Measurements from ENCODE around the gene DCAF4L1.

DNA sequence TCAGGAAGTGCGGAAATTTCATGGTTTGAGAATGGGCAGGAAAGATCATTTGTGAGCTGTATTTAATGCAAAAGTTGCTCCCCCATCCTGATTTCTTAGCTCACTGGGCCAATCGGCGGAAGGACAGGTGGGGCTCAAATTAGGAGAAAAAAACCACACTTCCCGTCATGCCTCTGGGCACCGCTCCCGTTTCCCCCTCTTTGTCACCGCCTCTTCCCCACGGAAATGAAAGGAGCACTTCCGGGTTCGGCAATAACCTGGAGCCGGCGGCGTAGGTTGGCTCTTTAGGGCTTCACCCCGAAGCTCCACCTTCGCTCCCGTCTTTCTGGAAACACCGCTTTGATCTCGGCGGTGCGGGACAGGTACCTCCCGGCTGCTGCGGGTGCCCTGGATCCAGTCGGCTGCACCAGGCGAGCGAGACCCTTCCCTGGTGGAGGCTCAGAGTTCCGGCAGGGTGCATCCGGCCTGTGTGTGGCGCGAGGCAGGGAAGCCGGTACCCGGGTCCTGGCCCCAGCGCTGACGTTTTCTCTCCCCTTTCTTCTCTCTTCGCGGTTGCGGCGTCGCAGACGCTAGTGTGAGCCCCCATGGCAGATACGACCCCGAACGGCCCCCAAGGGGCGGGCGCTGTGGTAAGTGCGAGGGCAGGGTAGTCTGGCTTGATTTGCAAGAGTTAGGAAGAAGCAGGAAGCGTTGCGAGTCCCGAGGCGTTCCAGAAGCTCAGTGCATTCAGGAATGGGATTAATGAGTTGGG, 46.5 kb upstream of the DCAF4L1 start, which contains the start of gene TMEM33:
- TF ChIP-seq, protein P1, sequence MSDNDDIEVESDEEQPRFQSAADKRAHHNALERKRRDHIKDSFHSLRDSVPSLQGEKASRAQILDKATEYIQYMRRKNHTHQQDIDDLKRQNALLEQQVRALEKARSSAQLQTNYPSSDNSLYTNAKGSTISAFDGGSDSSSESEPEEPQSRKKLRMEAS (IDR thresholded peaks at IDR 0.05): 0 out of 2 replicates have a peak, but pooled peaks have one; percentile 48
- no peak for TF ChIP-seq RAD21 (IDR thresholded peaks at IDR 0.05; ENCODE audit: low read depth)
- TF ChIP-seq EGR1 (IDR thresholded peaks at IDR 0.05): no peak
- peak; percentile 58 for TF ChIP-seq YY1 (IDR thresholded peaks at IDR 0.05; ENCODE audit: low read depth)
- no peak for TF ChIP-seq TCF12 (IDR thresholded peaks at IDR 0.05; ENCODE audit: low read depth)
- no peak for TF ChIP-seq EP300 (IDR thresholded peaks at IDR 0.05; ENCODE audit: borderline replicate concordance)
- no peak for TF ChIP-seq FOXM1 (IDR thresholded peaks at IDR 0.05; ENCODE audit: borderline replicate concordance, low read depth)
- TF ChIP-seq REST (IDR thresholded peaks at IDR 0.05; ENCODE audit: low read depth): no peak
- TF ChIP-seq TAF1 (IDR thresholded peaks at IDR 0.05; ENCODE audit: low read depth): peak; percentile 76
- no peak for TF ChIP-seq CREB1 (IDR thresholded peaks at IDR 0.05; ENCODE audit: low read depth)
- TF ChIP-seq CEBPB (IDR thresholded peaks at IDR 0.05): no peak
- TF ChIP-seq NFIC (IDR thresholded peaks at IDR 0.05): no peak; the same call in 1 of the 2 replicates
